B cell (primary cell): ENCODE measurements around the gene ITPR1. TPM values are rescaled to one million over a fixed set of nuclear protein-coding genes. Genes with fewer than 3 reads are reported as not detected.

Source experiments
- ATAC-seq: fragments of 200-7000 bp; cut with Tn5 transposase; one replicate; pipeline ENCODE4 v1.10.0; 2021; ENCODE audit warnings: low read depth, mild to moderate bottlenecking, moderate number of reproducible peaks, moderate library complexity
- CTCF ChIA-PET: fragments of 350-600 bp; sonication (Branson Sonifier 250); formaldehyde crosslinking; loops from one replicate; lab custom pipeline; 2021; ENCODE audit warnings: antibody characterized with exemption, inconsistent platforms; lab: Charles Lee
- POLR2A ChIA-PET: fragments of 350-600 bp; sonication (Branson Sonifier 250); formaldehyde crosslinking; loops from one replicate; lab custom pipeline; 2021; ENCODE audit warnings: antibody characterized with exemption; lab: Charles Lee
- DNase-seq: peaks from one replicate; pipeline ENCODE4 v3.0.0; 2013
- H2AFZ ChIP-seq: 2 replicates; pipeline ENCODE4 v1.6.1; 2012; ENCODE audit warnings: mild to moderate bottlenecking, low read depth, low read length; ENCODE audit not compliant: insufficient read depth, poor library complexity, severe bottlenecking
- H3K27ac ChIP-seq, 2 donors: 1 replicate in 1 of 2; 2 replicates in 1 of 2; pipeline ENCODE4 v1.5.1; 2012 to 2013; ENCODE audit warnings: low read length in 2 of 2, mild to moderate bottlenecking in 2 of 2, moderate library complexity in 1 of 2
- H3K27me3 ChIP-seq, 4 experiments: fragments of 200-600 bp in 1 of 4; sonication (generic) in 1 of 4; replicated peaks in 1 of 4; 1 replicate in 2 of 4; 2 replicates in 2 of 4; pipeline versions ENCODE4 v1.6.1 to v1.7.0; 2013 to 2016; ENCODE audit warnings: low read length in 3 of 4, mild to moderate bottlenecking in 2 of 4, mixed read lengths in 1 of 4, moderate library complexity in 1 of 4; ENCODE audit not compliant: insufficient read depth in 4 of 4, control insufficient read depth in 3 of 4; ENCODE audit errors: control extremely low read depth in 1 of 4
- H3K36me3 ChIP-seq, 2 experiments: replicated peaks in 1 of 2; 1 replicate in 1 of 2; 2 replicates in 1 of 2; pipeline versions ENCODE4 v1.6.1 to v1.7.1; 2013; ENCODE audit warnings: low read length in 1 of 2; ENCODE audit not compliant: insufficient read depth in 2 of 2, control insufficient read depth in 1 of 2; ENCODE audit errors: control extremely low read depth in 1 of 2, extremely low read depth in 1 of 2
- H3K4me1 ChIP-seq, 2 donors: fragments of 200-600 bp in 1 of 2; sonication (generic) in 1 of 2; 1 replicate in 1 of 2; 2 replicates in 1 of 2; pipeline versions ENCODE4 v1.5.1 to v1.6.1; 2013 to 2017; ENCODE audit warnings: low read length in 2 of 2; ENCODE audit not compliant: control insufficient read depth in 2 of 2, insufficient read depth in 2 of 2
- H3K4me2 ChIP-seq: replicated peaks from 2 replicates; pipeline ENCODE3; 2012; ENCODE audit warnings: mild to moderate bottlenecking, low read depth, low read length; ENCODE audit not compliant: poor library complexity, severe bottlenecking
- H3K4me3 ChIP-seq, 5 experiments: fragments of 200-600 bp in 1 of 5; sonication (generic) in 1 of 5; 1 replicate in 3 of 5; 2 replicates in 2 of 5; pipeline versions ENCODE4 v1.5.1 to v1.7.0; 2011 to 2016; ENCODE audit warnings: low read length in 4 of 5, mild to moderate bottlenecking in 4 of 5, low read depth in 2 of 5, control low read depth in 1 of 5, moderate library complexity in 1 of 5; ENCODE audit not compliant: insufficient read depth in 1 of 5; ENCODE audit errors: control extremely low read depth in 1 of 5, extremely low read depth in 1 of 5
- H3K79me2 ChIP-seq: fragments of 200-600 bp; sonication (generic); one replicate; pipeline ENCODE4 v1.6.0; 2016; ENCODE audit warnings: low read length; ENCODE audit not compliant: control insufficient read depth, insufficient read depth
- H3K9ac ChIP-seq: fragments of 200-600 bp; sonication (generic); 2 replicates; pipeline ENCODE4 v1.6.1; 2017; ENCODE audit warnings: mild to moderate bottlenecking, low read length, moderate library complexity
- H3K9me3 ChIP-seq, 3 donors: one replicate each; pipeline versions ENCODE4 v1.6.1 to v1.7.1; 2013; ENCODE audit warnings: low read length in 2 of 3; ENCODE audit not compliant: control insufficient read depth in 2 of 3, insufficient read depth in 1 of 3; ENCODE audit errors: control extremely low read depth in 1 of 3
- H4K20me1 ChIP-seq: 2 replicates; pipeline ENCODE4 v1.6.0; 2012; ENCODE audit warnings: mild to moderate bottlenecking, low read length; ENCODE audit not compliant: insufficient read depth, control insufficient read depth, poor library complexity, severe bottlenecking
- H3K27ac Mint-ChIP-seq: one replicate; pipeline ENCODE4 v1.8.0; 2021; ENCODE audit warnings: mixed read lengths
- H3K27me3 Mint-ChIP-seq: one replicate; pipeline ENCODE4 v1.8.0; 2021; ENCODE audit warnings: mixed read lengths
- H3K4me1 Mint-ChIP-seq: one replicate; pipeline ENCODE4 v1.8.0; 2021; ENCODE audit warnings: mixed read lengths
- H3K4me3 Mint-ChIP-seq: one replicate; pipeline ENCODE4 v1.8.0; 2021; ENCODE audit warnings: mixed read lengths
- H3K9me3 Mint-ChIP-seq: one replicate; pipeline ENCODE4 v1.8.0; 2022; ENCODE audit warnings: mixed read lengths; ENCODE audit not compliant: insufficient read depth
- EZH2 ChIP-seq: IDR thresholded peaks from 2 replicates; pipeline ENCODE4 v1.6.1; 2012; ENCODE audit warnings: borderline replicate concordance, low read depth, mild to moderate bottlenecking, moderate library complexity, low read length; ENCODE audit not compliant: insufficient read depth, poor library complexity, severe bottlenecking
- WGBS: methylation state at CpG from one replicate; pipeline ENCODE4 v1.1.5; 2013; ENCODE audit warnings: missing lambda C conversion rate; ENCODE audit not compliant: insufficient coverage; 5-methylcytosine and 5-hydroxymethylcytosine counted together
- intact Hi-C: fragments of 100-400 bp; cut with micrococcal nuclease; formaldehyde crosslinking; loops from one replicate; pipeline ENCODE4 v1.10.0; 2022
- polyA plus RNA-seq: library from polyadenylated mRNA; depleted of rRNA; stranded (reverse); fragments of >200 nt; gene quantifications from 2 replicates; pipeline ENCODE4 v1.2.3, GENCODE V29; 2012
- total RNA-seq, 2 donors: library from RNA; stranded (reverse); fragments of 120-200 nt in 1 of 2; gene quantifications; 1 replicate in 1 of 2; 2 replicates in 1 of 2; pipeline versions ENCODE4 v1.2.3 to v1.2.4, GENCODE V29; 2013 to 2022
- TF ChIP-seq, protein P1 (sequence below): fragments of 200-600 bp; IDR thresholded peaks from one replicate; pipeline ENCODE4 v1.8.0; 2022; ENCODE audit warnings: antibody characterized with exemption, mild to moderate bottlenecking

The ITPR1 gene
- total and polyA plus RNA-seq, 2 donors (not counting 1 experiment from before 2014, with no cell fraction given), result 64.0 to 332 TPM

DNA sequence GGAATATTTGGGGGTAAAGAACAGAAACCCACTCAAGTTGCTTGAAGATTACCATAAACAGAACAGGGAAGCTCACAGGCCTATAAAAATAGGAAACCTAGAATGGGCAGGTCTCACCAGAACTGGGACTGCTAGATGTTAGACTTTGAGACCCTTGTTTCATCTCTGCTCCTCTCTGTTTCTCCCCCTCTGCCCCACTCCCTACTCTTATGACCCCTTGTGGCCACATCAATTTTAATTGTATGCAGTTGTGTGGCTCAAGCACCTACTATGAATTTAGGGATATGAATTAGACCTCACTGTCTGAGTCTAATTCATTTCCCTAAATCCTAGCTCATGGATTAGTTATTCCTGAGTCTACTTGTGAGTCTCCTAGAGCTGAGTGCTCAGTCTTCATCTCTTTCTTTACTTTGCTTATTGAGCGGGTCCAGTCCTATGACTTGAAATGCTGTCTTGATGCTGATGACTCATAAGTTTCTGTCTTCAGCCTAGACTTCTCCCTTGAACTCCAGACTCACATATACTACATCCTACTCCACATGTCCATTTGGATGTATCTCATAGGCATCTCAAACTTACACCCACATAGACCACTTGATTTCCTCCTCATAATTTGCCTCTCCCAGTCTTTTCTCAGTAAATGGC lies 78.7 kb downstream of the ITPR1 start:
- 88% methylated on average over 1 of the region's 1 CpG for WGBS
- peaks cover 96% of the 10 kb centered on the region for H3K79me2 ChIP-seq
- peak; percentile 26 for DNase-seq
- no peaks in the 10 kb centered on the region for H3K9me3 ChIP-seq
- Mint-ChIP-seq H3K27me3 (no peaks in the 10 kb centered on the region), H3K27ac (peak overlapping the region; percentile 23), H3K9me3 (no peaks in the 10 kb centered on the region), H3K4me3 (no peak overlapping the region), H3K4me1 (peaks cover 69% of the 10 kb centered on the region)
- TF ChIP-seq, protein P1, sequence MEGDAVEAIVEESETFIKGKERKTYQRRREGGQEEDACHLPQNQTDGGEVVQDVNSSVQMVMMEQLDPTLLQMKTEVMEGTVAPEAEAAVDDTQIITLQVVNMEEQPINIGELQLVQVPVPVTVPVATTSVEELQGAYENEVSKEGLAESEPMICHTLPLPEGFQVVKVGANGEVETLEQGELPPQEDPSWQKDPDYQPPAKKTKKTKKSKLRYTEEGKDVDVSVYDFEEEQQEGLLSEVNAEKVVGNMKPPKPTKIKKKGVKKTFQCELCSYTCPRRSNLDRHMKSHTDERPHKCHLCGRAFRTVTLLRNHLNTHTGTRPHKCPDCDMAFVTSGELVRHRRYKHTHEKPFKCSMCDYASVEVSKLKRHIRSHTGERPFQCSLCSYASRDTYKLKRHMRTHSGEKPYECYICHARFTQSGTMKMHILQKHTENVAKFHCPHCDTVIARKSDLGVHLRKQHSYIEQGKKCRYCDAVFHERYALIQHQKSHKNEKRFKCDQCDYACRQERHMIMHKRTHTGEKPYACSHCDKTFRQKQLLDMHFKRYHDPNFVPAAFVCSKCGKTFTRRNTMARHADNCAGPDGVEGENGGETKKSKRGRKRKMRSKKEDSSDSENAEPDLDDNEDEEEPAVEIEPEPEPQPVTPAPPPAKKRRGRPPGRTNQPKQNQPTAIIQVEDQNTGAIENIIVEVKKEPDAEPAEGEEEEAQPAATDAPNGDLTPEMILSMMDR, result peak; percentile 36
- TF ChIP-seq EZH2, result no peak
- no peaks in the 10 kb centered on the region for H3K27me3 ChIP-seq
- peak overlapping the region in 1 of 2 donors; percentile 39 for H3K27ac ChIP-seq
- CTCF ChIA-PET, result interaction anchor here (1.5 to 4.9 kb wide), 5 partner anchors 10 to 221 kb away, joined by 3 to 32 read pairs (median 7); no protein-coding TSS in a partner anchor
- H3K4me1 ChIP-seq, result peaks cover 0 to 11% of the 10 kb centered on the region in 2 donors
- no peak overlapping the region for H2AFZ ChIP-seq
- H3K4me2 ChIP-seq, result no peak overlapping the region
- POLR2A ChIA-PET, result no interaction called here
- peak; percentile 33 for ATAC-seq
- intact Hi-C loops, result loop anchor here (2.0 kb wide), 1 partner anchor 221 kb away; no protein-coding TSS in a partner anchor
- no peak overlapping the region for H3K9ac ChIP-seq
- H3K4me3 ChIP-seq, result no peak overlapping the region
- peaks cover 98% of the 10 kb centered on the region for H4K20me1 ChIP-seq
- peaks cover 0 to 6% of the 10 kb centered on the region in 2 experiments for H3K36me3 ChIP-seq

DNA sequence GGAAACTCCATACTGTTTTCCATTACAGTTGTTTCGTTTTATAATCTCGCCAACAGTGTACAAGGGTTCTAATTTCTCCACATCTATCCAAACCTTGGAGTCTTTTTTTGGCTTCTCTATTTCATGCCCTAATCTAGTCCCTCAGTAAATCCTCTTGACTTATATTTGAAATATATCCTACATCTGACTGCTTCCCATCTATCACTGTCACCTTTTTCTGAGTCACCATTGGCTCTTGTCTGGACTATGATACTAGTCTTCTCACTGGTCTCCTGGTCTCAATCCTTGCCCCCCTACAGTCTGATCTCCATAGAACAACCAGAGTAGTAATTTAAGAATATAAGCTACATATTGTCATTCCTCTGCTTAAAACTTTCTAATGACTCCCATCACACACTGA lies 80.0 kb downstream of the ITPR1 start:
- Histone ChIP-seq H4K20me1 (peaks cover 98% of the 10 kb centered on the region), H3K79me2 (peaks cover 96% of the 10 kb centered on the region), H2AFZ (no peak overlapping the region), H3K4me1 (peaks cover 0 to 10% of the 10 kb centered on the region in 2 donors), H3K9me3 (no peaks in the 10 kb centered on the region), H3K4me3 (no peak overlapping the region), H3K27me3 (no peaks in the 10 kb centered on the region), H3K4me2 (no peak overlapping the region), H3K9ac (no peak overlapping the region), H3K27ac (no peak overlapping the region), H3K36me3 (peaks cover 0 to 6% of the 10 kb centered on the region in 2 experiments)
- DNase-seq (no peak), ATAC-seq (no peak)
- ChIA-PET POLR2A (no interaction called here), CTCF (interaction anchor here (0.7 to 4.9 kb wide), 4 partner anchors 10 to 222 kb away, joined by 3 to 32 read pairs (median 10); no protein-coding TSS in a partner anchor)
- intact Hi-C loops, result no loop called here
- TF ChIP-seq, protein P1, result no peak
- no peak for TF ChIP-seq EZH2
- Mint-ChIP-seq H3K4me3 (no peak overlapping the region), H3K27me3 (no peaks in the 10 kb centered on the region), H3K4me1 (peaks cover 67% of the 10 kb centered on the region), H3K27ac (no peak overlapping the region), H3K9me3 (no peaks in the 10 kb centered on the region)
- 100% methylated on average over 1 of the region's 2 CpGs for WGBS
